ENCODE data around the gene MYBBP1A. TPM values are rescaled to one million over a fixed set of nuclear protein-coding genes. Genes with fewer than 3 reads are reported as not detected.

Gene MYBBP1A
- total and polyA plus RNA-seq, 8 donors: 21.8 to 93.1 (median 35.5) TPM

DNA sequence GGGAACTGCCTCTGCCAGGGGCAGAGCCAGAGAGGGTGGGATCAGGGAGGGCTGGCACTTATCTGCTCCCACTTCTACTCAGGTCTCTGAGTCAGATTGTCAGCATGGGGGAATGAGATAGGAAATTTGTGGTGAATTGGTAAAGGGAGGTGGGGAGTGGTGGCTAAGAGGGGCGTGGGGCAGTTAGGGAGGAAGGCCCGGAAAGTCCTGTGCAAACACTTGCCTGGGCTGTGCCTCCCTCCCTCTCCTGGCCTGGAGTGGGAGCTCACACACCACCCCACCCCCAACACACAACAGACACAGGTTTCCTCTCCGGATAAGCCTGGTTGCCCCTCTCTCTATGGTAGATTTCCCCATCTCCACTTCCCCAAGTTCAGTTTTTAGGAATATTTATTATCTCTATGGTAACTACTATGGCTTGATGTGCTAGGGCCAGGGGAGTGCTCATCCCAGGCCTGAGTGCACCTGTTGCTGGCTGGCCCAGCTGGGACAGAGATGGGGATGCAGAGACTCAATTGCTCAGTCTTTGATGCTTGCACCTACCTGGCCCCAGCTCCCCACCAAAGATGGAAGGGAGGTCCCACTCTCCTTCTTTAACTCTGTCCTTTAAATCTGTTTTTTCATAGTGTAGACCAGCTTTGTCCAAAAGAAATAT lies 53.8 kb downstream of the MYBBP1A start:
- 40 to 41% methylated on average over 3 of the region's 3 CpGs for WGBS, 2 donors
- intact Hi-C loops (cut with DNase I): loop anchor here in 1 of 3 donors (10.0 kb wide), 1 partner anchor 67 kb away; the partner anchor contains the start of gene SPNS3
- Histone ChIP-seq H3K4me3 (peak overlapping the region in 1 of 4 donors; percentile 1), H3K9me3 (no peaks in the 10 kb centered on the region), H3K4me1 (peaks cover 0 to 27% (median 7%) of the 10 kb centered on the region in 3 donors), H3K27ac (peak overlapping the region in 1 of 4 donors; percentile 68), H3K36me3 (no peaks in the 10 kb centered on the region), H3K27me3 (no peaks in the 10 kb centered on the region)
- no peak for FAIRE-seq
- TF ChIP-seq, protein P1, sequence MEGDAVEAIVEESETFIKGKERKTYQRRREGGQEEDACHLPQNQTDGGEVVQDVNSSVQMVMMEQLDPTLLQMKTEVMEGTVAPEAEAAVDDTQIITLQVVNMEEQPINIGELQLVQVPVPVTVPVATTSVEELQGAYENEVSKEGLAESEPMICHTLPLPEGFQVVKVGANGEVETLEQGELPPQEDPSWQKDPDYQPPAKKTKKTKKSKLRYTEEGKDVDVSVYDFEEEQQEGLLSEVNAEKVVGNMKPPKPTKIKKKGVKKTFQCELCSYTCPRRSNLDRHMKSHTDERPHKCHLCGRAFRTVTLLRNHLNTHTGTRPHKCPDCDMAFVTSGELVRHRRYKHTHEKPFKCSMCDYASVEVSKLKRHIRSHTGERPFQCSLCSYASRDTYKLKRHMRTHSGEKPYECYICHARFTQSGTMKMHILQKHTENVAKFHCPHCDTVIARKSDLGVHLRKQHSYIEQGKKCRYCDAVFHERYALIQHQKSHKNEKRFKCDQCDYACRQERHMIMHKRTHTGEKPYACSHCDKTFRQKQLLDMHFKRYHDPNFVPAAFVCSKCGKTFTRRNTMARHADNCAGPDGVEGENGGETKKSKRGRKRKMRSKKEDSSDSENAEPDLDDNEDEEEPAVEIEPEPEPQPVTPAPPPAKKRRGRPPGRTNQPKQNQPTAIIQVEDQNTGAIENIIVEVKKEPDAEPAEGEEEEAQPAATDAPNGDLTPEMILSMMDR (IDR thresholded peaks at IDR 0.05): no peak
- no peak for DNase-seq
- no peak for ATAC-seq

DNA sequence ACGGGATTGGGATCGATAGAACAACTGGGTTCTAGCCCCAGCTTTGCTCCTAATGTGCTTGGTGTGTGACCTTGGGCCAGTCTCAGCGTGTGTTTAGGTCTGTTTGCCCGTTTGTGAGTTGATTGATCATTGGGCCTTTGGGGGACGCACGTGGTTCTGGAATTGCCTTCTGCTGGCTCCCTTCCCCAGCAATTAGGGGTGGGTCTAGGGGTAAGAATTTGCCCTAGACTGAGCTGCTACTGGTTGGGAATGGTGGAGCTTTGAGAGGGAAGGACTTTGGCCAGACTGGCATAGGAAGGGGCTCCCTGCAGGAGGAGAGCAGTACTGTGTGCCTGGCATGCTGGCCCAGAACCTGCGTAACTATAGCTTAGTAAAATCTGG lies 55.0 kb downstream of the MYBBP1A start:
- 6 to 7% methylated on average over 7 of the region's 7 CpGs for WGBS, 2 donors
- TF ChIP-seq, protein P1 (IDR thresholded peaks at IDR 0.05): no peak
- DNase-seq (no peak), FAIRE-seq (no peak), ATAC-seq (peak; percentile 12 to 31 (median 20))
- Histone ChIP-seq H3K27ac (peak overlapping the region in 2 of 4 donors; percentile 44 to 68), H3K9me3 (no peaks in the 10 kb centered on the region), H3K27me3 (no peaks in the 10 kb centered on the region), H3K4me1 (peaks cover 0 to 27% (median 7%) of the 10 kb centered on the region in 3 donors), H3K36me3 (no peaks in the 10 kb centered on the region), H3K4me3 (peak overlapping the region; percentile 14 to 52 (median 36))
- intact Hi-C loops (cut with DNase I): loop anchor here in 1 of 3 donors (10.0 kb wide), 1 partner anchor 65 kb away; the partner anchor contains the start of gene SPNS3

DNA sequence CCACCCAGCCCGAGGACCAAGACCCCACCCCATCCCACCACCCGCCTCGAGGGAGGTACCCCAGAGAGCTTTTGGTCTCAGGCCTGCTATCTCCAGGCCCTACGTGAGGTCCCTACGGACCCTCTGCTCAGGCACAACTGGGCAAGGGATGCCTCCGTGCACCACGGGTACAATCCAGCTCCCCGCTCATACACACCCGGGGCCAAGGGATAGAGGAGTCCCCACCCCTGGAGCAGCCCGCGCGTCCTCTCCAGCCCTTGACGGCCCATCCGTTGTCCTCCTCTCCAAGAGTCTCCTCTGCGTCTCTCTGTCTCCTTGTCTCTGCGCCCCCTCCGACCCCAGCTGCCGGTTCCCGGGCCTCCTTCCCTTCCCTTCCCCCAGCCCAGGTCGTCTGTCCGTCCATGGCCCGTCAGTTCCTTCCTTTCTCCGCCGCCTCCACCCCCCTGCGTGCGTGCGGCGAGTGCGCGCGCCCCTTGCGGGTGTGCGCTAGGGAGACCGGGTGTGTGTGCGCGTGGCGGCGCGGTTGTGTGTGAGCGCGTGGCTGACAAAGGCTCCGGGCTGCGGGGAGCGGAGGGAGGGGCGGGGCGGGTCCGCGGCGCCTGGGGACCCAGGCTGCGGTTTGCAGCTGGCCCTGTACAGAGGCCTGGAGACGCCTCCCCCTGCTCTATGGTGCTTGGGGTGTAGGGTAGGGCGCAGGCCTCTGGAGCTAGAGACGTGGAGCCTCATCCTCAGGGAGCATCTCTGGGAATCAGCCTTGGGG lies 55.6 kb downstream of the MYBBP1A start:
- DNase-seq: peak in 2 of 6 donors; percentile 43 to 78

DNA sequence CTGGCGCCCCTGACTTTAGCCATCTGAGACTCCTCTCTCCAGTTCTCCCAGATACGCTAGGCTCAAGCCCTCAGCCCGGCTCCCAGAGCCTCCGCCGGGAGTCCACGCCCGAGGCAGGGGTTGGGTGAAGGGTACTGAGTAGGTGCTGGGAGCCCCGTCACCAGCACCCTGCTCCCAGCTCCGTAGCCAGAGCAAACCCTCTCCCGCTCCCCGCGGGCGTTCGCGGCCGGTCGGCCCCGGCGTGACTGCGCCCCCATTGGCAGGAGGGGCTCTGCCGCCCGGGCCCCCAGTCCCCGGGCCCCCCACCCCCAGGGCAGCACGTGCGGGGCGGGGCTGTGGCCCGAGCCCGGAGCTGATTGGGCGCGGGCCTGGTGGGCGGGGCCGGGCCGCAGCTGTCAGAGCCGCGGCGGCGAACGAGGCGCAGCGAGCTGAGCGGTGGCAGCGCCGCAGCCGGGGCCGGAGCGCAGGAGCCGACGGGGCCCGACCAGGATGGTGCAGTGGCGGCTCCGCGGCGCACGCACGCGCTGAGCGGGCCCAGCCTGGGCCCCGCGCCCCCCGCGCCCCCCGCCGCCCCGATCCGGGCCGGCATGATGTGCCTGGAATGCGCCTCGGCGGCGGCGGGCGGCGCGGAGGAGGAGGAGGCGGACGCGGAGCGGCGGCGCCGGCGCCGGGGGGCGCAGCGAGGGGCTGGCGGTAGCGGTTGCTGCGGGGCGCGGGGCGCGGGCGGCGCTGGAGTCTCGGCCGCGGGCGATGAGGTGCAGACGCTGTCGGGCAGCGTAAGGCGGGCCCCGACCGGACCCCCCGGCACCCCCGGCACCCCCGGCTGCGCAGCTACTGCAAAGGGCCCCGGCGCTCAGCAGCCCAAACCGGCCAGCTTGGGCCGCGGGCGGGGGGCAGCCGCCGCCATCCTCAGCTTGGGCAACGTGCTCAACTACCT lies 56.5 kb downstream of the MYBBP1A start, which contains the start of gene SPNS2:
Gene SPNS2 (plus strand): TSS at position 421 of the 937 bp plus-strand sequence. CDS start 167 bp downstream, at position 588.
- peak; percentile 47 to 89 (median 76) for DNase-seq
- H3K27ac ChIP-seq: peak within 1 kb of the TSS; percentile 53 to 83 (median 66)
- no peaks in the 10 kb centered on the region for H3K9me3 ChIP-seq
- TF ChIP-seq, protein P1 (IDR thresholded peaks at IDR 0.05): no peak
- FAIRE-seq: no peak
- no peaks in the 10 kb centered on the region for H3K36me3 ChIP-seq
- H3K27me3 ChIP-seq: no peaks in the 10 kb centered on the region
- H3K4me3 ChIP-seq: peak within 1 kb of the TSS; percentile 14 to 52 (median 36)
- peaks cover 0 to 27% (median 7%) of the 10 kb centered on the region in 3 donors for H3K4me1 ChIP-seq
- intact Hi-C loops (cut with DNase I): no loop called here
- 1% methylated on average over 41 to 117 of the region's 117 CpGs for whole genome bisulfite sequencing, 2 donors
- peak; percentile 78 to 86 (median 83) for ATAC-seq

More for the DNA sequence above, 55.6 kb downstream of the MYBBP1A start:
- Histone ChIP-seq H3K4me1 (peaks cover 0 to 27% (median 7%) of the 10 kb centered on the region in 3 donors), H3K9me3 (no peaks in the 10 kb centered on the region), H3K4me3 (peak overlapping the region; percentile 14 to 52 (median 36)), H3K36me3 (no peaks in the 10 kb centered on the region), H3K27me3 (no peaks in the 10 kb centered on the region), H3K27ac (peak overlapping the region in 3 of 4 donors; percentile 17 to 68 (median 44))
- whole genome bisulfite sequencing, 2 donors: 1 to 2% methylated on average over 52 to 53 of the region's 53 CpGs
- ATAC-seq (peak; percentile 13 to 36 (median 30)), FAIRE-seq (no peak)
- intact Hi-C loops (cut with DNase I): loop anchor here in 1 of 3 donors (10.0 kb wide), 1 partner anchor 65 kb away; the partner anchor contains the start of gene SPNS3
- TF ChIP-seq, protein P1 (IDR thresholded peaks at IDR 0.05): no peak

All from pancreas (tissue), 10 donors.